Activated gamma-delta T cell treated with anti-CD3 and anti-CD28 coated beads, Interleukin-2, amount 50 U/mL, for 16 hours (primary cell): ENCODE results near the gene KPRP.

ENCODE experiments used
- DNase-seq: peaks from one replicate; pipeline ENCODE4 v3.0.0-alpha.2; 2020; ENCODE audit warnings: low read depth

The KPRP gene, protein sequence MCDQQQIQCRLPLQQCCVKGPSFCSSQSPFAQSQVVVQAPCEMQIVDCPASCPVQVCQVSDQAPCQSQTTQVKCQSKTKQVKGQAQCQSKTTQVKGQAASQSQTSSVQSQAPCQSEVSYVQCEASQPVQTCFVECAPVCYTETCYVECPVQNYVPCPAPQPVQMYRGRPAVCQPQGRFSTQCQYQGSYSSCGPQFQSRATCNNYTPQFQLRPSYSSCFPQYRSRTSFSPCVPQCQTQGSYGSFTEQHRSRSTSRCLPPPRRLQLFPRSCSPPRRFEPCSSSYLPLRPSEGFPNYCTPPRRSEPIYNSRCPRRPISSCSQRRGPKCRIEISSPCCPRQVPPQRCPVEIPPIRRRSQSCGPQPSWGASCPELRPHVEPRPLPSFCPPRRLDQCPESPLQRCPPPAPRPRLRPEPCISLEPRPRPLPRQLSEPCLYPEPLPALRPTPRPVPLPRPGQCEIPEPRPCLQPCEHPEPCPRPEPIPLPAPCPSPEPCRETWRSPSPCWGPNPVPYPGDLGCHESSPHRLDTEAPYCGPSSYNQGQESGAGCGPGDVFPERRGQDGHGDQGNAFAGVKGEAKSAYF

DNA sequence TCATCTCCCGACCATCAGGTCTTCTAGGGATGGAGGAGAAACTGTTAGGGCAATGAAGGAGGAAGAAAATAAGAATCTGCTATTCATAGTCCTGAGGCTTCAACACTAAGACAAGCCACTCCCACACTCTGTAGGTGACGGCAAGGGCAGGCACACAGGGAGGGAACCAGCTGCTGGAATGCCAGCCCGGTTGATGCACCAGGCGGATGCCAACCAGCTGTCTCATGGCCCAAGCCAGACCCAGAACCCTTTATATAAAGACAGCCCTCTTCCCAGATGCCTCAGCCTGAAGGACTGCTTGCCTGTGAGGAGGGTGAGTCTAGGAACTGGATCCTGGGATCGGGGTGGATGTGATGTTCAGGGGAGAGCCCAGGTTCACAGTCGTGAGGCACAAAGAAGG, at the start of gene KPRP:
Gene KPRP, plus strand, starts transcription at position 279 of the 400 bp plus-strand sequence. CDS start 1,564 bp downstream, outside the sequence.
- no peak for DNase-seq

DNA sequence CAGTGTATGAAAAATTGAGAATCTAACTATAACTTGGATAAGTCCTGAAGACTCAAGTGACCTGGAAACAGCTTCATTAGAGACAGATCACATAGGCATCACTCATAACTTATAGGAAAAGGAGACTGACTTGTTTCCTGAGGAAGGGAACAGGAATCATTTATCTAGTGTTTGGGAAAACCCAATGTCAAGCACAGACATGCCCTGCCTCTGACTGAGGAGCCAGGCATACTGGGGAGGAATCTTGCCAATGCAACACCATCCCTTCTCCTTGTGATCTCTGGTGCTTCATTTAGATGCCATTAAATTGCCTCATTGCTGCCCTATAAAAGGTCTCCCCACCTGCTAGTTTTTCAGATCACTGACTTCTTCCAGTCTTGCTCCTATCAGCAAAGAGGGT, 39.6 kb upstream of the KPRP start:
- DNase-seq: no peak

DNA sequence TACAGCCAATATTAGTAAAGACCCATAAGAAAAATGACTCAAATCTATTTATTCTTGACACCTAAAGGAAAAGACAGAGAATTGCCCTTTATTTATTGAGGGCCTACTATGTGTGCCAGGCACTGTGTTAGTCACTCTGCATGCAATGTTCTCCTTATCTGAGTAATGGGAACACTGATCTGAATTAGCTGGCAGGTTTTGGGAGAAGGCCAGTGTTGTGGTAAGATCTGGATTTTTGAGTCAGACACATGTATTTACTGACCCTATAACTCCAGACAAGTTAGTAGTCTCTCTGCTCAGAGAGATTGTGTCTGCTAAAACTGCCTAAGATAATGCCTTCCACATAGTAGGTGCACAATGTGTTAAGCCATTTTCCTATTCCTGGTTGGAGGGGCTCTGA, 32.6 kb upstream of the KPRP start:
- DNase-seq: no peak

DNA sequence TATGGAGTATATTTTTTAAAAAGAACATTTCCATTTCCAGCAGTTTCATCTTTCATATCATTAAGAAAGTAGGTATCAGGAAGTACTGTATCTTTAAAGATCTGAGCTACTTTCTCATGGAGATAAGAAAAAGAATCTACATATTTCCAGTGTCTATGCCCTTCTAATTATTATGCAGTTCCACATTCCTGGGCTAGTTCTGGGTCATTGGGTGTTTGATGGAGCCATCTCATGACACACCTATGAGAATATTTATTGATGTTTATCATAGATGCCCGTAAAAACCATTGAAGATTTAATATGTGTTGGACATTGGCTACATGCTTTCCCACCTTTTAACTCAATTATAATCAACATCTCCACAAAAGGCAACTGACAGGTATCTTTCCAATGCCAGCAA, 28.8 kb upstream of the KPRP start:
- no peak for DNase-seq

DNA sequence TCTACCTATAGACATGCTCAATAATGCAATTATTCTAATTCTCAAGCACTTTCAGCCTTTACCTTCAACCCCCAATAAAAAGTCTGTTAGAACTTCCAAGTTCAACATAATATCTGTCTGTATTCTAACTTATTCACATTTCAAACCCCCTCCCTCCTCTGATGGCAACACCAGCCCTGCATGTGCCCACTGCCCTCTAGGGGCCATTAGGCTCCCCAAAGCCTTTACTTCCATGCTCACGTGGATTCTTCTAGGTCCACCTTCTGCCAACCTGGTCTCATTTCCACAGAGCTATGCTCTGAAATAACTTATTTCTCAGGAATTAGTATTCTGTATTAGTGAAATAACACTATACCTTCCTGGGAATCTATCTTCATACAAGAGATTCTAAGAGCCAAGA, 22.2 kb upstream of the KPRP start:
- DNase-seq: no peak

DNA sequence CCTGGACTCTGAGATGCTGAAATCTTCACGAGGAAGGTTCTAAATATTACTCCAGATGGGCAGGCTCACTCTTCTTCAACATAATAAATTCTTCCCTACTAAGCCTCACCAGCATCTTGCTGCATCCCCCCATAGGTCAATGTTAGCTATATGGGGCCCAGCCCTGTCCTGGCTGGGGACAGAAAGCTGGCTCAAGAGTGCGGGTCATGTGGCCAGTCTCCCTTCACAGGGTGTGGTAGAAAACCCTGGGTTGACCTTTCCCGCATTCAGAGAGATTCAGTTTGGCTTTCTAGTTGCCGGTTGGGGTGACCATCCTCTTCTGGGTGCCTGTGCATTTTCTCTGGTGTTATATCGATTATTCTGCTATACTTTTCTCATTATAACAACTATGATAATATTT, 19.8 kb upstream of the KPRP start:
- no peak for DNase-seq

DNA sequence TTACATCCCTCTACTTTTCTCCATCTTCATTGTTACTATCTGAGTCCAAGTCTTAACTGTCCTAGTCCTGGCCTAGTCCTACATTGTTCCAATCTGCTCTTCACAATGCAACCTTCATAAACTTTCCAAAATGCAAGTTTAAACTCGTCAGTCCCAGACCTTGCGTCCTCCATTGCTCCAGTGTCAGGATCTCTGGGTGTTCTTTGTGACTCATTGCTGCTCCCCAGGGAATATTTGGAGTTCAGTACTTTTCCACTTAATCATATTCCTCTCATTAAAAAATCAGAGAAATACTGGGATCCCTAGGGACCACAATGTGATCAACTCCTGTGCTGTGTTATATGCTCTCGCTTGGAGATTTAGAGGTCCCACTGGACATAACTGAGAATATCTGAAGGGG, 18.0 kb upstream of the KPRP start:
- no peak for DNase-seq

DNA sequence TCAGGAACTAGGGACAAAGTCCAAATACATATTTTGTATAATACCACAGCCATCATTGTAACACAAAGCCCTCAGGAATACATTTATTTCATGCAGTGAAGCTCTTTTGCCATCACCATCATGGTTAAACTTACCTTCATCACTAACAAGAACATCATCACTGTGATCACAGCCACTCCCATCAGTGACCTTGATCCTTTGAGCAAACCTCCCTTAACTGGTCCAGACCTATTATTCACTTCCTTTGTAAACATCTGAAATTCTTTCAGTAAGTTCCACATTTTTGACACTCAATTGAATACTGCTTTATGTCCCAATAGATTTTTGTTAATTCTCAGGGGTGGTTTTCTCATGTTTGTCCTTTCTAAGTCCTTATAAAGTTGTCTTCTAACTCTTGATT, 16.2 kb upstream of the KPRP start:
- DNase-seq: no peak

DNA sequence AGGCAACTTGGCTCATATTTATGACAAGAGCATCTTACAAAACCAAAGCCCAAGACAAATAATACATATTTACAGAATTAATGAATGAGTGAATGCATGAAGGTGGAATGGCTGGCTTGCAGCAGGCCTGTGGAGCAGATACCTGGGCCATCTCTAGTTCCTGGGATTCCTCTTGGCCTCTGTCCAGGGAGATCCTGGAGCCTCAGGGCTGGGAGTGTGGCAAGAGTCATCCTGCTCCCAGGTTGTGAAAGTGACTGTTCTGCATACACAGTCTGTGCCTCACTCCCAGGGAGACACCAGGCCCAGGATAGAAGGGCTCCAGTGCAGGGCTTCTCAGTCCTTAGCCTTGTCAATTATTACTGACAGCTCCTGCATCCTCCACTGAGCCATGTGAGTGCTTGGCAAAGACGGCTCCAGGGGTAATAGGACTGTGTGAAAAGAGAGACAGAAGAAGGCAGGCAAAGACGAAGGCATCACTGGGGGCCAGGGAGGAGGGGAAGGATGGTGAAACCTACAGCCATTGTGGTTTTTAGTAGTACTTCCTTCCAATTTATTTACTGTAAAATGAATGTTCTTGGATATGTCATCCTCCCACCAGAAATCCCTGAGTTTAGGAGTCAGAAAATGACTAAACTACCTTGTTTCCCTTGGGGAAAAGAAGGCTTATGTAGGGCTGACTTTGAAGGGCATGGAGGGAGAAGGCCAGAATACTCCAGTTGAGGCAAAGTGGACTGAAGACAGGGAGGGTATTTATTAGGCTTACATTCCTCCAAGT, 14.3 kb upstream of the KPRP start:
- DNase-seq: no peak

DNA sequence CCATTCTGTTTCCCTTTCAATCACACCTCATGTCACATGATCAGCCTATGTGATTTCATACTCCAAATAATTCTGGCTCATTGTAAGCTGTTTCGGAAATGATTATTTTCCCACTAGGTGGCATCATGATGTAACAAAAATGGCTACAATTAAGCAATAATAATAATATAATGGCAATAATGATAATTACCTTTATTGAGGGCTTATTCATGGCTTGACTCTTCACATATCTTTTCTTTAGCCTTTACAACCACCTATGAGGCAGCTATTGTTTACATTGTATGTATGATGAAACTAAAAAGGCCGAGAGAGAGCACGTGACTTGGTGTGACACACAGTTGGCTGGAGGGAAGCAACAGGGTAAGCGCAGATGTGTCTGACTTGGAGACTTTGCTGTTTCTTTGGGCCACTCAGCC, 12.5 kb upstream of the KPRP start:
- DNase-seq: no peak

DNA sequence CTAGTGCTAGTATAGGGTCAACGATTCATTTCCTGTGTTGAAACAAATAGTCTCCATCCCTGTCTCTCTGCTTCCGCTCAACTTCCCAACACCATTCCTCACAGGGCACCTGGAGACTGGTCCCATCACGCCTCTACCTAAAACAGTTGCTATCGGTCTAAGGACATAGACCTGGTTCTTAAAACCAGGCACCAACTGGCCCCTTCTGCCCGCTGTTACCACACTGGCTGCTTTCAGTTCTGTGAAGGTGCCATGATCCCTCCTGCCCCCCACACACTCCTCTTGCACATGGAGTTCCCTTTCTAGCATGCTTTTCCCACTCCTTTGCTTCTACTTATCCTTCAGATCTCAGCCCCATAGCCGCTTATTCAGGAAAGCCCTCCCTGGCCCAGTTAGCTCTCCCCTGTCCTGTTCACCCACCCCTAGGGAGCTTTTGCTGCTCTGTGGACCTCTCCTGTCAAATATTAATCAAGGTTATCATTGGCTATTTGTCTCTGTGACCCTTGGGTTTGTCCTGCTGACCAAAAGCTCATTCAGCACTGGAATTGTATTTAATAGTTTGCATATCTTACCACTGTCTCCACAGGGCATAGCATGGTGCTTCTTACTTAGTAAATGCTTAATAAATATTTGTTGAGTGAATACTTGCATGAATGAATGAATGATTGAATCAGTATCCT, 11.9 kb upstream of the KPRP start:
- no peak for DNase-seq

DNA sequence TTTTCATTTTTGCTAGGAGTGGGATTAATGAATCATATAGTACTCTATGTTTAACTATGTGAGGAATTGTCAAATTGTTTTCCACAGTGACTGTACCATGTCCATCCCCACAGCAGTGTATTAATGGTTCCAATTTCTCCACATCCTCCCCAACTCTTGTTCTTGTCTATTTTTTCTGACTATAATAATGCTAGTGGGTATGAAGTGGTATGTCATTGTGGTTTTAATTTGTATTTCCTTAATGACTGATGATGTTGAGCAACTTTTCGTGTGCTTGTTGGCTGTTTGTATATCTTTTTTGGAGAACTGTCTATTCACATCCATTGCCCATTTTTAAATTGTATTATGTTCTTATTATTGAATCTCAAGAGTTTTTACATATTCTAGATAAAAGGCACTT, 10.0 kb upstream of the KPRP start:
- DNase-seq: no peak

DNA sequence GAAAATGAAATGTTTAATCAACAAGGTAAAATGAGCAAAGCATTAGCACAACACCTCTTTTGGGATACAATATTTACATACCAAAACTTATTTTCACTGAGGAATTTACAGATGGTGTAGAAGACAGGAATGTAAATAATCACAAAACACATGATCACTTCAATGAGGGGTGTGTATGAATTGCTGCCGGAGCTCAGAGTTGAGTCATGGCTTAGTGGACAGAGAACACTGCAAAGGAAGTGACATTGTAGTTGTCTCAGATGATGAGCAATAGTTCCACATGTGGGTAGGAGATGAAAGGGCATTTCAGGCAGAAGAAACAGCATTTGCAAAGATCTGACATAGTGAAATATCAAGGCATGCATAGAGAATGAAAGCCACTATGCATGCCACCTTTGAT, 5.6 kb upstream of the KPRP start:
- DNase-seq: no peak

DNA sequence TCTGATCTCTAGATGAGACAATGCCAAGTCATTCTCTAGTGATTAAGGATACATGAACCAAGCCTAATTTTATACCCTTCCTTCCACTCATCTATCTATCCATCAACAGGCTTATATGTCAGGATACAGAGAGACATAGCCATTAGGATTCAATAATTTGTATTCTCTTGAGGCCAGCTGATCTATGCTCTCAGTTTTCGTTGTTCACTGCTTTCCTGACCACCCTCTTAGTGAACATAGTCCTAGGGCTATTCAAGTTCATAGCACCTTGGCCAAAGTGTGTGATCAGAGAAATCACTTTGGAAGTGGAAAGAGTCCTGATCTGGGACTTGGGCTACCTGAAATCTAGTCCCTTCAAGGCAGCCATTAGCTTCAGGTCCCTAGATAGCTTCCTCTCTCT, 4.2 kb upstream of the KPRP start:
- no peak for DNase-seq

DNA sequence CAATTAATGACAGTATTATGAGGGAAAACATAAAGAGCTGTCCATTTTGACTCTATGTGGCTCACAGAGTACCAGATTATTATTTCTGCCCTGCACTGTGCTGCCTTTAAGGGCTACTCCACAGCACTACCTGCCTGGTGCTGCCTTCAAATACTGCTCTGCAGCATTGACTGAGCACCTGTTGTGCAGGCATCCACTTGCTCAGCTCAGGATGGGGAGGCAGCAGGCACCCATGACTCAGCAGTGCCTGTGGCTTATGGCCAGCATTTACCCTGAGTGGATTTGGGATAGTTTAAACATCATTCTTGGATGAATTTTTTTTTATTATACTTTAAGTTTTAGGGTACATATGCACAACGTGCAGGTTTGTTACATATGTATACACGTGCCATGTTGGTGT, 953 bp upstream of the KPRP start:
- DNase-seq: no peak

DNA sequence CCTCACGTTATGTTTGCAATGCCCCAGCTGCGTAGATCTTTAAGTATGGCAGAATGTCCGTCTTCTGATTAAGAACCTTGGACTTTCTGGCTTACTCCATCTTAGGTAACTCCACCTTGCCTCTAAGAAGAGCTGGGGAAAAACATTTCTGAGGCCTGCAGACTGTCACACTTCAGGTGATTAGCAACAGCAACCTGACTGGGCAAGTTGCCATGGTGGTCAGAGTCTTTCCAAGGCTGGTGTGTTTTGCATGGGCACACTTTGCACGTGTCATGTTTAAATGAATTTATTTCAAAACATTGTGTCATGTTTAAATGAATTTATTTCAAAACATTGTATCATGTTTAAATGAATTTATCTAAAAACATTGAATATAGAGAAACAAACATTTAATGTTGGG, 811 bp downstream of the KPRP start:
- no peak for DNase-seq

DNA sequence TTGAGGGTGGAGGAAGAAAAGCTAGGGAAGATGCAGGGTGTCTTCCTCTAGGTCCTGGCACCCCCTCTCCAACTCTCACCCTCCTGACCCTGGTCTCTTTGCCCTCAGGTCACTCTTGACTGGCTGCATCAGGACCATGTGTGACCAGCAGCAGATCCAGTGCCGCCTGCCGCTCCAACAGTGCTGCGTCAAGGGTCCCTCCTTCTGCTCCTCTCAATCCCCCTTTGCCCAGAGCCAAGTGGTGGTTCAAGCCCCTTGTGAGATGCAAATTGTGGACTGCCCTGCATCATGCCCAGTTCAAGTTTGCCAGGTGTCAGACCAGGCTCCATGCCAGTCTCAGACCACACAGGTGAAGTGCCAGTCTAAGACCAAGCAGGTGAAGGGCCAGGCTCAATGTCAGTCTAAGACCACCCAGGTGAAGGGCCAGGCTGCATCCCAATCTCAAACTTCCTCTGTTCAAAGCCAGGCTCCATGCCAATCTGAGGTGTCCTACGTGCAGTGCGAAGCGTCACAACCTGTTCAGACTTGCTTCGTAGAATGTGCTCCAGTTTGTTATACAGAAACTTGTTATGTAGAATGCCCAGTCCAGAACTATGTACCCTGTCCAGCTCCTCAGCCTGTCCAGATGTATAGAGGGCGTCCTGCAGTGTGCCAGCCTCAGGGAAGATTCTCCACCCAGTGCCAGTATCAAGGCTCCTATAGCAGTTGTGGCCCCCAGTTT, 1.8 kb downstream of the KPRP start:
- no peak for DNase-seq

DNA sequence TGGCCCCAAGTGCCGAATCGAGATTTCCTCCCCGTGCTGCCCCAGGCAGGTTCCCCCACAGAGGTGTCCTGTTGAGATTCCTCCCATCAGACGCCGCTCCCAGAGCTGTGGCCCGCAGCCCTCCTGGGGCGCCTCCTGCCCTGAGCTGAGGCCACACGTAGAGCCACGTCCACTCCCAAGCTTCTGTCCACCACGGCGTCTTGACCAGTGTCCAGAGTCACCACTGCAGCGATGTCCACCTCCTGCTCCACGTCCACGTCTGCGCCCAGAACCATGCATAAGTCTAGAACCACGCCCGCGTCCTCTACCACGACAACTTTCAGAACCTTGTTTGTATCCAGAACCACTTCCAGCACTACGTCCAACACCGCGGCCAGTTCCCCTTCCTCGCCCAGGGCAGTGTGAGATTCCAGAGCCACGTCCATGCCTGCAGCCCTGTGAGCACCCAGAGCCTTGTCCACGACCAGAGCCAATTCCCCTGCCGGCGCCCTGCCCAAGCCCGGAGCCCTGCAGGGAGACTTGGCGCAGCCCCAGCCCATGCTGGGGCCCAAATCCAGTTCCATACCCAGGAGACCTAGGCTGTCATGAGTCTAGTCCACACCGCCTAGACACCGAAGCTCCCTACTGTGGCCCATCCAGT, 2.8 kb downstream of the KPRP start:
- DNase-seq: no peak

DNA sequence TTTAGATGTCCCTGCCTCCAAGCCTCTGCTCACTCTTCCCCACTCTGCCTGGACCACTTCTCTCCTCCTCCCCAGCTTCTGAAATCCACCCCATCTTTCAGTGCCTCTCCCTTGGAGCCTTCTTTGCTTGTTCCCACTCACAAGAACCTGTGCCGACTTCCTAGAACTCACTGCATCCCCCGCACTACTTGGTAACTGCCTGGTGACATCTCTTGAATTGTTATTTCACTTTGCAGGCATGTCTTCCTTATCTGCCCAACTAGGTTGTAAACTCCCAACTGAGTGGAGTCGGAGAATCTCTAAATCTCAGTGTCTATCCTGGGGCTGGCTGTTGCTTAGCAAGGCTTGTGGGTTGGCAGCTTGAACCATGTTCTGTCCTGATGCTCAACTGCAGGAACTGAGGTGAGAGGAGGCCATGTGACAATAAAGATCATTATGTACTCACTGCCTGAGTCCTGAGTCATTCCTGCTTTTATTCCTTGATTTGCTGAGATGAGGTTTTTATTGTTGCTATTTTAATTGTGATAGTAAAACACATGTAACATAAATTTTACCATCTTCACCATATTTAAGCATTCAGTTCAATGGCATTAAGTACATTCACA, 3.9 kb downstream of the KPRP start:
- no peak for DNase-seq

DNA sequence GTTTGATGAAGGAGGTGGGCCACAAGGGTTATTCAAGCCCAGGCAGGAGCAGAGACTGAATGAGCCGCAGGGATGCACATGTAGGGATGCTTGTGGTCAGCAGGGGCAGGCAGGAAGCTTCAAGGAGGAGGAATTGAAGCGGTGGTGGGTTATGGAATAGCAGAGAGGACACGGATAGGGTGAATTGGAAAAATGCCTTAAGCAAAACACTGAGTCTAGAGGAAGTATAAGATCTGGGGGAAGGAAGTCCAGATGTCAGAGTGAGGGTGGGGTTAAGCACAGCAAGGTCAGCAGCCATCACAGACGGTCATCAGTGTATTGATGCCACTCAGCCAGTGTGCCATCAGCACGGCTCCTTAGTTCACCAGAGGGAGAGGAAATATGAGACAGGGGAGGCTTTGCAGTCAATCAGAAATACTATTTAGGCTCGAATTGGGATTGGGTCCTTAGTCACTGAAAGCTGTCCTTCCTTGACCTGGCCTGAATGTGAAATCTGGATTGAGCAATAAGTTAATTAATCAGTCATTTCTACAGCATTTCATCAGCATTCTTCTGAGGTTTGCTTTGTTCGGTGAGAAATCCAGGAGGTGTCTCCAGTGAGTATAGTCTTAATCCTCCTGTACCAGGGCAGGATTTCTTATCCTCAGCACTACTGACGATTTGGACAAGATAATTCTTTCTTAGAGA, 11.2 kb downstream of the KPRP start:
- no peak for DNase-seq
